ENCODE measurements around the gene MSRB3.

DNA sequence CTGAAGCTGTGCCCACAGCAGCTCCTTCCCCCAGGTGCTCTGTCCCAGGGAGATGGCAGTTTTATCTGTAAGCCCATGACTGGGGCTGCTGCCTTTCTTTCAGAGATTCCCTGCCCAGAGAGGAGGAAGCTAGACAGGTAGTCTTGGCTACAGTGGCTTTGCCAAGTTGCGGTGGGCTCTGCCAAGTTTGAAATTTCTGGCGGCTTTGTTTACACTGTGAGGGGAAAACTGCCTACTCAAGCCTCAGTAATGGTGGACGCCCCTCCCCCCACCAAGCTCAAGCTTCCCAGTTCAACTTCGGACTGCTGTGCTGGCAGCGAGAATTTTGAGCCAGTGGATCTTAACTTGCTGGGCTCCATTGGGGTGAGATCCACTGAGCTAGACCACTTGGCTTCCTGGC is 124.7 kb downstream of the MSRB3 start:
- TF ChIP-seq, protein P1, sequence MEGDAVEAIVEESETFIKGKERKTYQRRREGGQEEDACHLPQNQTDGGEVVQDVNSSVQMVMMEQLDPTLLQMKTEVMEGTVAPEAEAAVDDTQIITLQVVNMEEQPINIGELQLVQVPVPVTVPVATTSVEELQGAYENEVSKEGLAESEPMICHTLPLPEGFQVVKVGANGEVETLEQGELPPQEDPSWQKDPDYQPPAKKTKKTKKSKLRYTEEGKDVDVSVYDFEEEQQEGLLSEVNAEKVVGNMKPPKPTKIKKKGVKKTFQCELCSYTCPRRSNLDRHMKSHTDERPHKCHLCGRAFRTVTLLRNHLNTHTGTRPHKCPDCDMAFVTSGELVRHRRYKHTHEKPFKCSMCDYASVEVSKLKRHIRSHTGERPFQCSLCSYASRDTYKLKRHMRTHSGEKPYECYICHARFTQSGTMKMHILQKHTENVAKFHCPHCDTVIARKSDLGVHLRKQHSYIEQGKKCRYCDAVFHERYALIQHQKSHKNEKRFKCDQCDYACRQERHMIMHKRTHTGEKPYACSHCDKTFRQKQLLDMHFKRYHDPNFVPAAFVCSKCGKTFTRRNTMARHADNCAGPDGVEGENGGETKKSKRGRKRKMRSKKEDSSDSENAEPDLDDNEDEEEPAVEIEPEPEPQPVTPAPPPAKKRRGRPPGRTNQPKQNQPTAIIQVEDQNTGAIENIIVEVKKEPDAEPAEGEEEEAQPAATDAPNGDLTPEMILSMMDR (IDR thresholded peaks at IDR 0.05), result no peak
- no peak for TF ChIP-seq POLR2A (IDR thresholded peaks at IDR 0.05)
- no peak for TF ChIP-seq POLR2AphosphoS5 (IDR thresholded peaks at IDR 0.05)
